Heart left ventricle (tissue), 16 donors: ENCODE results near the gene YEATS2. TPM values are rescaled to one million over a fixed set of nuclear protein-coding genes. Genes with fewer than 3 reads are reported as not detected.

Source experiments
- ATAC-seq, 4 donors: fragments of 200-7000 bp; cut with Tn5 transposase; one replicate each; pipeline ENCODE4 v1.9.1; 2020 to 2022; ENCODE audit warnings: moderate library complexity in 4 of 4, mild to moderate bottlenecking in 3 of 4, moderate number of reproducible peaks in 1 of 4
- DNase-seq, 5 donors: peaks; one replicate each; pipeline ENCODE4 v3.0.0-alpha.2; 2020
- H3K27ac ChIP-seq, 12 donors: fragments of 200-600 bp; sonication (generic) in 4 of 12; one replicate each; pipeline versions ENCODE4 v1.5.0 to v1.8.0; 2016 to 2022; ENCODE audit warnings: mild to moderate bottlenecking in 2 of 12
- H3K27me3 ChIP-seq, 9 donors: fragments of 200-600 bp; sonication (generic) in 2 of 9; one replicate each; pipeline versions ENCODE4 v1.5.1 to v1.8.0; 2016 to 2022; ENCODE audit warnings: mild to moderate bottlenecking in 3 of 9
- H3K36me3 ChIP-seq, 9 donors: fragments of 200-600 bp; sonication (generic) in 2 of 9; one replicate each; pipeline versions ENCODE4 v1.5.0 to v1.8.0; 2018 to 2022; ENCODE audit warnings: mild to moderate bottlenecking in 2 of 9
- H3K4me1 ChIP-seq, 12 donors: fragments of 200-600 bp; sonication (generic) in 4 of 12; one replicate each; pipeline versions ENCODE4 v1.5.0 to v1.8.0; 2016 to 2022; ENCODE audit warnings: mild to moderate bottlenecking in 3 of 12
- H3K4me3 ChIP-seq, 12 donors: fragments of 200-600 bp; sonication (generic) in 4 of 12; one replicate each; pipeline versions ENCODE4 v1.5.0 to v1.8.0; 2017 to 2022; ENCODE audit warnings: mild to moderate bottlenecking in 9 of 12, moderate library complexity in 4 of 12
- H3K9me3 ChIP-seq, 12 donors: fragments of 200-600 bp; sonication (generic) in 4 of 12; one replicate each; pipeline versions ENCODE4 v1.5.0 to v1.8.0; 2016 to 2022; ENCODE audit warnings: mild to moderate bottlenecking in 1 of 12
- CTCF ChIP-seq, 12 donors: fragments of 200-600 bp; sonication (generic) in 4 of 12; IDR thresholded peaks; one replicate each; pipeline versions ENCODE4 v1.5.0 to v1.8.0; 2018 to 2022; ENCODE audit warnings: antibody characterized with exemption in 12 of 12, mild to moderate bottlenecking in 5 of 12
- POLR2A ChIP-seq, 2 donors: fragments of 450-650 bp; IDR thresholded peaks; one replicate each; pipeline ENCODE4 v1.6.1; 2017; ENCODE audit warnings: antibody characterized with exemption in 2 of 2, mild to moderate bottlenecking in 2 of 2, moderate library complexity in 2 of 2
- WGBS, 4 donors: extraction: QIAGEN DNeasy Blood & Tissue Kit in 2 of 4; methylation state at CpG; one replicate each; pipeline versions ENCODE4 v1.1.5 to v1.1.7; 2013 to 2018; 5-methylcytosine and 5-hydroxymethylcytosine counted together
- intact Hi-C, 10 donors: fragments of 100-400 bp; cut with DNase I; formaldehyde crosslinking; loops; one replicate each; pipeline versions ENCODE4 v1.11.1 to v1.14.2; 2022
- polyA plus RNA-seq, 2 donors: library from polyadenylated mRNA; stranded (reverse); fragments of 200-250 nt; gene quantifications; one replicate each; pipeline ENCODE4 v1.2.3, GENCODE V29; 2013
- total RNA-seq, 9 donors: library from RNA; depleted of rRNA in 2 of 9; stranded (reverse); fragments of >200 nt in 2 of 9; fragmentation: NEBNext Ultra II Directional in 3 of 9; extraction: Animal tissue kit (Norgen Biotek cat#: 25700) in 3 of 9; gene quantifications; one replicate each; pipeline versions ENCODE4 v1.1.0 to v1.2.4, GENCODE V29; 2016 to 2023
- donor health status: ischemic (EF 13 %, LVEDD 7.1; RV severe dilation, severe dysfunction).
- donor health status: healthy with polysubstance abuse.
- donor health status: DM: no; HTN: yes; CAD: no.
- donor health status: DM: no; HTN: no; CAD: no.
- donor health status: ischemic (EF 25% LVEDD 6.9; RV normal size, moderate dysfunction).
- donor health status: ischemic (EF 25% LVEDD 5.7; RV mildly dilated, moderate dysfunction).
- donor health status: healthy.
- donor health status: DM: yes; HTN: yes; CAD: no.
- donor health status: ischemic (EF 35%, LVEDD 5.7; RV mildly dilated, moderate dysfunction).
- donor health status: nonischemic (EF 11% LVEDD 7.7; RV severe dilation, severe dysfunction).
- donor health status: DM: yes; HTN: yes; CAD: no.
- donor health status: PGD.
- donor health status: ischemic (EF 29% LVEDD 5.4; RV normal size, mild dysfunction).
- donor health status: nonischemic (EF 23%, LVEDD 6.1; RV moderate dilation, normal function).

YEATS2 gene
- total and polyA plus RNA-seq, 11 donors = 3.2 to 21.2 (median 9.8) TPM

DNA sequence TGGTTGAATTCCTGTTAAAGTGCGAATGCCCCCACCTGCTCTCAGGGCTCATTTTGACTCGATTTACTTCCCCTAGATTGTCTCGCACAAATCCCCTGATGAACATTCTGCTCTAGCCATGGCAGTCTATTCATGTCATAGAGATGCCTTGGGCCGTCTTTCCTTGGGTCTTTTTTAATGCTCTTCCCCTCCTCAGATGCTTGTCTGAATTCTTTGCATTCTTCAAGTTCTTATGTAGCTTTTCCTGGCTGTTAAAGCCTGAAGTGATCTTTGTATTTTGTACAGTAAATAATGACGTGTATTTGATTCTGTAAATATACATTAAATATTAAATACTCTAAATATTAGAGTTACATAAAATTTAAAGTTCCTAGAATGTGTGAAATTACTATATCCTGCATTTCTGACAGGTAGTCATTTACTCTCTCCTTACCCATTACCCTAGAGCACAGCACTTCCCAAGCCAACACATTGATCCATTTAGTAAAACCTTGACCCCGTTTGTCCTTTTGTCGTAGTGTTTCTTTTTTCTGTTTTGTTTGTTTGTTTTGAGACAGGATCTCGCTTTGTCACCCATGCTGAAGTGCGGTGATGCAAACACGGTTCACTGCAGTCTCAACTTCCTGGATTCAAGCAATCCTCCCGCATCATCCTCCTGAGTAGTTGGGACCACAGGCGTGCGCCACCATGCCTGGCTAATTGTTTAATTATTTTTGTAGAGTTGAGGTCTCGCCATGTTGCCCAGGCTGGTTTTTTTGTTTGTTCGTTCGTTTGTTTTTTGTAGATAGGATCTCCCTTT lies 47.9 kb downstream of the YEATS2 start:
- H3K4me1 ChIP-seq = no peaks in the 10 kb centered on the region
- no peak for DNase-seq
- H3K36me3 ChIP-seq = peaks cover 0 to 80% (median 47%) of the 10 kb centered on the region in 9 donors
- no peak overlapping the region for H3K4me3 ChIP-seq
- no peaks in the 10 kb centered on the region for H3K27me3 ChIP-seq
- no peak for ATAC-seq
- no peak overlapping the region for H3K27ac ChIP-seq
- no peak for TF ChIP-seq POLR2A (IDR thresholded peaks at IDR 0.05)
- TF ChIP-seq CTCF (IDR thresholded peaks at IDR 0.05) = no peak
- H3K9me3 ChIP-seq = peaks cover 0 to 1% (median 0%) of the 10 kb centered on the region in 12 donors
- intact Hi-C loops = no loop called here
- WGBS, 4 donors = 86 to 88% (median 87%) methylated on average over 16 of the region's 16 CpGs

- Histone ChIP-seq H3K27ac (no peak overlapping the region), H3K27me3 (no peaks in the 10 kb centered on the region), H3K4me1 (no peaks in the 10 kb centered on the region), H3K4me3 (no peak overlapping the region), H3K36me3 (peaks cover 0 to 99% (median 89%) of the 10 kb centered on the region in 9 donors), H3K9me3 (no peaks in the 10 kb centered on the region)
- ATAC-seq (no peak), DNase-seq (no peak)
- no peak for TF ChIP-seq CTCF (IDR thresholded peaks at IDR 0.05)
- TF ChIP-seq POLR2A (IDR thresholded peaks at IDR 0.05) = no peak
- intact Hi-C loops = no loop called here
- 91 to 94% (median 94%) methylated on average over 5 of the region's 5 CpGs for WGBS, 4 donors
Measured at GRCh38 chr3:183754052-183754451, 56.5 kb downstream of the YEATS2 start.

GRCh38 chr3:183762304-183762703 lies 64.7 kb downstream of the YEATS2 start:
- Histone ChIP-seq H3K4me3 (no peak overlapping the region), H3K36me3 (peaks cover 0 to 69% (median 67%) of the 10 kb centered on the region in 9 donors), H3K9me3 (no peaks in the 10 kb centered on the region), H3K27me3 (no peaks in the 10 kb centered on the region), H3K27ac (no peak overlapping the region), H3K4me1 (peaks cover 0 to 21% (median 4%) of the 10 kb centered on the region in 12 donors)
- intact Hi-C loops = loop anchor here in 4 of 10 donors (10.0 kb wide), 4 partner anchors 258 to 638 kb away; no protein-coding TSS in a partner anchor
- ATAC-seq = no peak
- WGBS, 4 donors = 94 to 97% (median 97%) methylated on average over 6 of the region's 6 CpGs
- DNase-seq = no peak
- TF ChIP-seq CTCF (IDR thresholded peaks at IDR 0.05) (no peak), POLR2A (IDR thresholded peaks at IDR 0.05) (no peak)

GRCh38 chr3:183764847-183765731 lies 67.5 kb downstream of the YEATS2 start:
- DNase-seq = no peak
- H3K27ac ChIP-seq = no peak overlapping the region
- no peaks in the 10 kb centered on the region for H3K9me3 ChIP-seq
- no peak overlapping the region for H3K4me3 ChIP-seq
- TF ChIP-seq CTCF (IDR thresholded peaks at IDR 0.05) (no peak), POLR2A (IDR thresholded peaks at IDR 0.05) (no peak)
- 75 to 84% (median 79%) methylated on average over 7 of the region's 7 CpGs for WGBS, 4 donors
- intact Hi-C loops = loop anchor here in 7 of 10 donors (5.0 to 10.0 kb wide), 8 partner anchors 260 to 643 kb away; no protein-coding TSS in a partner anchor
- peaks cover 0 to 21% (median 4%) of the 10 kb centered on the region in 12 donors for H3K4me1 ChIP-seq
- no peaks in the 10 kb centered on the region for H3K27me3 ChIP-seq
- peaks cover 0 to 64% (median 55%) of the 10 kb centered on the region in 9 donors for H3K36me3 ChIP-seq
- ATAC-seq = peak in 1 of 4 donors; percentile 16
